Esophagus squamous epithelium (tissue), 4 donors: ENCODE measurements around the gene NCAPG.

Source experiments
- CTCF ChIP-seq, 6 experiments: fragments of 450-650 bp in 4 of 6; fragments of 200-600 bp in 2 of 6; sonication (generic) in 2 of 6; IDR thresholded peaks; one replicate each; pipeline ENCODE4 v1.5.1; 2016 to 2019; ENCODE audit warnings: antibody characterized with exemption in 6 of 6, mild to moderate bottlenecking in 4 of 6, moderate library complexity in 4 of 6
- POLR2A ChIP-seq, 4 donors: fragments of 450-650 bp; IDR thresholded peaks; one replicate each; pipeline ENCODE4 v1.6.1; 2017; ENCODE audit warnings: antibody characterized with exemption in 4 of 4, mild to moderate bottlenecking in 4 of 4, moderate library complexity in 3 of 4

DNA sequence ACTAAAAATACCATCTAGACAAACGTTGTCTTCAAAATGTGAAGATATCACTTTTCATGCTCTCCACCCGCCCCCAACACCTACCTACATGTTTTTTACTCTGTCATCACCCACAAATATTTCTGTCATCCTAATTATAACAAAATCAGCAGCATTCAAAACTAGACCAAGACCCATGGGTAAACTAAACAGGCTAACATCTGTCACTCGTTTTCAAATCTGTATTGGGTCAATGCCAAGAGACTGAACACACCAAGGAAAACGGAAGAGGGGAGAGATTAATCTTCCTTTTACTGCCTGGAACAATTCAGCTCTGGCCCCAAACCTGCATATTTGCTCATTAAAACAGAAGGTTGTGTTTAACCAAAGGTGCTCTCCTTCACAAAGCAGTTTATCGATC is 46.8 kb upstream of the NCAPG start:
- TF ChIP-seq CTCF (IDR thresholded peaks at IDR 0.05): no peak
- no peak for TF ChIP-seq POLR2A (IDR thresholded peaks at IDR 0.05)
